Osteoblast (primary cell): ENCODE measurements around the gene SLC43A1. TPM values are rescaled to one million over a fixed set of nuclear protein-coding genes. Genes with fewer than 3 reads are reported as not detected.
A peak's percentile ranks its signal among the peaks of the same experiment; 100 is the strongest.

Experiments used
- DNase-seq: peaks from one replicate; pipeline ENCODE4 v3.0.0; 2011; ENCODE audit warnings: low spot score, mixed read lengths; ENCODE audit not compliant: insufficient read length; ENCODE audit errors: missing footprints
- H2AFZ ChIP-seq: 2 replicates; pipeline ENCODE4 v1.6.0; 2011; ENCODE audit warnings: mild to moderate bottlenecking, low read length
- H3K27ac ChIP-seq: 2 replicates; pipeline ENCODE4 v1.5.1; 2011; ENCODE audit warnings: mild to moderate bottlenecking, low read depth, low read length, moderate library complexity
- H3K27me3 ChIP-seq: 2 replicates; pipeline ENCODE4 v1.6.0; 2012; ENCODE audit warnings: mild to moderate bottlenecking, control low read depth, inconsistent platforms, low read length, moderate library complexity; ENCODE audit not compliant: insufficient read depth
- H3K36me3 ChIP-seq: 2 replicates; pipeline ENCODE4 v1.5.1; 2011; ENCODE audit warnings: mild to moderate bottlenecking, low read length, control low read depth, moderate library complexity; ENCODE audit not compliant: insufficient read depth
- H3K4me1 ChIP-seq: 2 replicates; pipeline ENCODE4 v1.5.1; 2011; ENCODE audit warnings: mild to moderate bottlenecking, low read length, control low read depth, moderate library complexity; ENCODE audit not compliant: insufficient read depth
- H3K4me2 ChIP-seq: 2 replicates; pipeline ENCODE4 v1.6.0; 2011; ENCODE audit warnings: mild to moderate bottlenecking, low read length; ENCODE audit not compliant: insufficient read depth
- H3K4me3 ChIP-seq: fragments of 200-600 bp; sonication (generic); 3 replicates; pipeline ENCODE4 v1.5.1; 2012; ENCODE audit warnings: mild to moderate bottlenecking, low read length, inconsistent platforms; ENCODE audit not compliant: insufficient read depth
- H3K79me2 ChIP-seq: 2 replicates; pipeline ENCODE4 v1.6.0; 2012; ENCODE audit warnings: mild to moderate bottlenecking, low read length, control low read depth, inconsistent platforms; ENCODE audit not compliant: insufficient read depth
- H3K9me3 ChIP-seq: 2 replicates; pipeline ENCODE4 v1.5.1; 2011; ENCODE audit warnings: low read depth, low read length, control low read depth
- H4K20me1 ChIP-seq: 2 replicates; pipeline ENCODE4 v1.6.0; 2012; ENCODE audit warnings: mild to moderate bottlenecking, low read length, control low read depth; ENCODE audit not compliant: insufficient read depth
- CTCF ChIP-seq: IDR thresholded peaks from 2 replicates; pipeline ENCODE4 v1.5.1; 2011; ENCODE audit warnings: mild to moderate bottlenecking, low read depth, low read length, moderate library complexity; ENCODE audit errors: extremely low read depth
- total RNA-seq: library from RNA; depleted of rRNA; stranded (reverse); fragments of >200 nt; gene quantifications from 2 replicates; pipeline ENCODE4 v1.2.3, GENCODE V29; 2012

SLC43A1 gene
- total RNA-seq, 1 donor, result 18.5 TPM

DNA sequence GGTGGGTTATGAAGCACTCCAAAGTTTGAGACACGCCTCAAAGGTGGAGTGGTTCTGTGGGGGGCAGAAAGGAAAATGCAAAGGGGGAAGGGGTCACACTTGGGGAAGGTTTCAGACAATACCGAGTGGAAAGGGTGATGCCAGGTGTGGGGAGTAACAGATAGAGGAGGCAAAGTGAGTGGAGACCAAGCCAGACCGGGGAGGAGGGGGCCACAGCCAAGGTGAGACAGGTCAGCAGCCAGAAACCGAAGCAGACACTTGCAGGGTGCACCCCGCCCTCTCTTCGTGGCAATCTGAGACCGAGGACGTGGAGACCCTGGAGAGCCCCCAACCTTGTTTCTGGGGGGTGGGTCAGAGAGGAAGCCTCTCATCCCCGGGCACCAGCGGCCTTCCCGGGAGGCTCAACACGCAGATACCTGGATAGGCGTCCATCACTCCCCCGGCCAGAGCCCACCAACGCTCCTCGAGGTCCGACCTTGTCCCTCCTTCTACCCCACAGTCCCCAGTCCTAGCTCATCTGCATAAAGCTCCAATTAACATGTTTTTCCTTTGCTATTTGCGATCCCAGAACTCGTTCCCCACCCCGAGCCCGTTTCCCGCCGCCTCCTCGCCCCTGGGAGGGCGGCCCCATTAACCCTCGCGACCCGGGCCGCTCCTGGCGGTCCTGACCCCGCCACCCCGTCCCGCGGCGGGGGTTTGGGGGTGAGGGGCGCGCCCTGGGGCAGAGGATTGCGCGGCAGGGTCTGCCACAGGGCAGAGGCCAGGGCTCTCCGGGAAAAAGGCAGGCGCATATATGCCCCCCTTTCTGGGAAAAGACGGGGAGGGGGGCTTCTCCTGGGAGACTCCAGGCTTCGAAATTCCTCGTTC, 33.4 kb downstream of the SLC43A1 start:
- peak; percentile 37 for DNase-seq
- Histone ChIP-seq H2AFZ (no peak overlapping the region), H3K4me3 (peak overlapping the region; percentile 61), H3K27ac (no peak overlapping the region), H3K36me3 (no peaks in the 10 kb centered on the region), H4K20me1 (no peaks in the 10 kb centered on the region), H3K4me2 (peak overlapping the region; percentile 76), H3K4me1 (peaks cover 21% of the 10 kb centered on the region), H3K79me2 (no peaks in the 10 kb centered on the region), H3K27me3 (peaks cover 36% of the 10 kb centered on the region), H3K9me3 (no peaks in the 10 kb centered on the region)
- no peak for TF ChIP-seq CTCF

DNA sequence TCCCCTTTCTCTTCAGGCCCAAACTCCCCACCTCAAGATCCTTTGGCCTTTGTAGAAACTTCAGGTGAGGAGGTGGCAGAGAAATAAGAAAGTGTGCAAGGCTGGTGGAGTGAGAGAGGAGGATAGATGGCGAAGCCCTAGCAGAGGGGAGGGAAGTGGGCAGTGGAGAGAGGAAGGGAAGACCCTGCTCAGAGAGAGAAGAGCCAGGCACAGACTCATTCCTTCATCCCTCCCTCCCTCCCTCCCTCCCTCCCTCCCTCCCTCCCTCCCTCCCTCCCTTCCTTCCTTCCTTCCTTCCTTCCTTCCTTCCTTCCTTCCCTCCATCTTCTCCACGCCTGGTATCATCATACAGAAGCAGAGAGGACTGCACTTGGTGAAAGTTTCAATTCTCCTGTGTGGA, 34.2 kb downstream of the SLC43A1 start:
- no peak overlapping the region for H2AFZ ChIP-seq
- no peak overlapping the region for H3K27ac ChIP-seq
- peaks cover 21% of the 10 kb centered on the region for H3K4me1 ChIP-seq
- no peaks in the 10 kb centered on the region for H3K36me3 ChIP-seq
- H3K4me2 ChIP-seq, result no peak overlapping the region
- no peaks in the 10 kb centered on the region for H4K20me1 ChIP-seq
- TF ChIP-seq CTCF, result no peak
- H3K27me3 ChIP-seq, result peaks cover 36% of the 10 kb centered on the region
- H3K4me3 ChIP-seq, result no peak overlapping the region
- no peaks in the 10 kb centered on the region for H3K79me2 ChIP-seq
- DNase-seq, result no peak
- H3K9me3 ChIP-seq, result no peaks in the 10 kb centered on the region

GRCh38 chr11:57480409-57481137, 34.9 kb downstream of the SLC43A1 start:
- no peak overlapping the region for H3K4me2 ChIP-seq
- H2AFZ ChIP-seq, result no peak overlapping the region
- no peaks in the 10 kb centered on the region for H4K20me1 ChIP-seq
- TF ChIP-seq CTCF, result peak; percentile 73
- no peaks in the 10 kb centered on the region for H3K9me3 ChIP-seq
- no peaks in the 10 kb centered on the region for H3K79me2 ChIP-seq
- peak; percentile 98 for DNase-seq
- H3K36me3 ChIP-seq, result no peaks in the 10 kb centered on the region
- no peak overlapping the region for H3K4me3 ChIP-seq
- H3K27ac ChIP-seq, result no peak overlapping the region
- peaks cover 44% of the 10 kb centered on the region for H3K27me3 ChIP-seq
- H3K4me1 ChIP-seq, result peaks cover 15% of the 10 kb centered on the region

GRCh38 chr11:57479911-57480310, 35.6 kb downstream of the SLC43A1 start:
- H3K36me3 ChIP-seq, result no peaks in the 10 kb centered on the region
- no peaks in the 10 kb centered on the region for H3K9me3 ChIP-seq
- no peak overlapping the region for H2AFZ ChIP-seq
- no peak overlapping the region for H3K4me2 ChIP-seq
- no peaks in the 10 kb centered on the region for H4K20me1 ChIP-seq
- H3K27me3 ChIP-seq, result peaks cover 50% of the 10 kb centered on the region
- DNase-seq, result peak; percentile 79
- H3K4me1 ChIP-seq, result peaks cover 10% of the 10 kb centered on the region
- no peaks in the 10 kb centered on the region for H3K79me2 ChIP-seq
- H3K27ac ChIP-seq, result no peak overlapping the region
- TF ChIP-seq CTCF, result no peak
- H3K4me3 ChIP-seq, result no peak overlapping the region
